Osteocyte (in vitro differentiated cells): Measurements from ENCODE around the gene DDX41. TPM values are rescaled to one million over a fixed set of nuclear protein-coding genes. Genes with fewer than 3 reads are reported as not detected.
A peak's percentile ranks its signal among the peaks of the same experiment; 100 is the strongest.

Source experiments
- DNase-seq: peaks from one replicate; pipeline ENCODE4 v3.0.0; 2021; ENCODE audit warnings: mixed read lengths; ENCODE audit not compliant: unreplicated experiment; ENCODE audit errors: extremely low spot score
- H3K27ac Mint-ChIP-seq: one replicate; pipeline ENCODE4 v1.8.0; 2021; ENCODE audit warnings: mild to moderate bottlenecking, mixed read lengths; ENCODE audit not compliant: unreplicated experiment
- H3K27me3 Mint-ChIP-seq: one replicate; pipeline ENCODE4 v1.8.0; 2021; ENCODE audit warnings: mixed read lengths; ENCODE audit not compliant: unreplicated experiment
- H3K36me3 Mint-ChIP-seq: one replicate; pipeline ENCODE4 v1.8.0; 2021; ENCODE audit warnings: mixed read lengths; ENCODE audit not compliant: unreplicated experiment
- H3K4me1 Mint-ChIP-seq: one replicate; pipeline ENCODE4 v1.8.0; 2021; ENCODE audit warnings: mixed read lengths; ENCODE audit not compliant: unreplicated experiment
- H3K4me3 Mint-ChIP-seq: one replicate; pipeline ENCODE4 v1.8.0; 2021; ENCODE audit warnings: mild to moderate bottlenecking, moderate library complexity, mixed read lengths; ENCODE audit not compliant: unreplicated experiment
- H3K9me3 Mint-ChIP-seq: one replicate; pipeline ENCODE4 v1.8.0; 2021; ENCODE audit warnings: mixed read lengths; ENCODE audit not compliant: unreplicated experiment
- total RNA-seq: library from RNA; stranded (reverse); gene quantifications from 2 replicates; pipeline ENCODE4 v1.2.1, GENCODE V29; 2021
- TF ChIP-seq, protein P1 (sequence below): fragments of 200-600 bp; sonication (generic); IDR thresholded peaks from 2 replicates; pipeline ENCODE4 v1.5.0; 2021; ENCODE audit warnings: antibody characterized with exemption, mild to moderate bottlenecking, moderate library complexity

The DDX41 gene
- total RNA-seq, 1 donor from 2014 or later, result 83.1 TPM

- no peaks in the 10 kb centered on the region for H3K27me3 Mint-ChIP-seq
- no peaks in the 10 kb centered on the region for H3K9me3 Mint-ChIP-seq
- H3K36me3 Mint-ChIP-seq, result no peaks in the 10 kb centered on the region
- TF ChIP-seq, protein P1, sequence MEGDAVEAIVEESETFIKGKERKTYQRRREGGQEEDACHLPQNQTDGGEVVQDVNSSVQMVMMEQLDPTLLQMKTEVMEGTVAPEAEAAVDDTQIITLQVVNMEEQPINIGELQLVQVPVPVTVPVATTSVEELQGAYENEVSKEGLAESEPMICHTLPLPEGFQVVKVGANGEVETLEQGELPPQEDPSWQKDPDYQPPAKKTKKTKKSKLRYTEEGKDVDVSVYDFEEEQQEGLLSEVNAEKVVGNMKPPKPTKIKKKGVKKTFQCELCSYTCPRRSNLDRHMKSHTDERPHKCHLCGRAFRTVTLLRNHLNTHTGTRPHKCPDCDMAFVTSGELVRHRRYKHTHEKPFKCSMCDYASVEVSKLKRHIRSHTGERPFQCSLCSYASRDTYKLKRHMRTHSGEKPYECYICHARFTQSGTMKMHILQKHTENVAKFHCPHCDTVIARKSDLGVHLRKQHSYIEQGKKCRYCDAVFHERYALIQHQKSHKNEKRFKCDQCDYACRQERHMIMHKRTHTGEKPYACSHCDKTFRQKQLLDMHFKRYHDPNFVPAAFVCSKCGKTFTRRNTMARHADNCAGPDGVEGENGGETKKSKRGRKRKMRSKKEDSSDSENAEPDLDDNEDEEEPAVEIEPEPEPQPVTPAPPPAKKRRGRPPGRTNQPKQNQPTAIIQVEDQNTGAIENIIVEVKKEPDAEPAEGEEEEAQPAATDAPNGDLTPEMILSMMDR, result no peak
- H3K4me1 Mint-ChIP-seq, result peaks cover 64% of the 10 kb centered on the region
- peak within 1 kb of the TSS; percentile 80 for H3K4me3 Mint-ChIP-seq
- H3K27ac Mint-ChIP-seq, result peak within 1 kb of the TSS; percentile 77
- DNase-seq, result no peak
These were observed 43.2 kb downstream of the DDX41 start, which contains the start of gene DBN1 for GRCh38 chr5:177473443-177474001. Gene DBN1, minus strand, starts transcription at chr5:177473634. Its CDS starts 113 bp downstream, at chr5:177473521.

DNA sequence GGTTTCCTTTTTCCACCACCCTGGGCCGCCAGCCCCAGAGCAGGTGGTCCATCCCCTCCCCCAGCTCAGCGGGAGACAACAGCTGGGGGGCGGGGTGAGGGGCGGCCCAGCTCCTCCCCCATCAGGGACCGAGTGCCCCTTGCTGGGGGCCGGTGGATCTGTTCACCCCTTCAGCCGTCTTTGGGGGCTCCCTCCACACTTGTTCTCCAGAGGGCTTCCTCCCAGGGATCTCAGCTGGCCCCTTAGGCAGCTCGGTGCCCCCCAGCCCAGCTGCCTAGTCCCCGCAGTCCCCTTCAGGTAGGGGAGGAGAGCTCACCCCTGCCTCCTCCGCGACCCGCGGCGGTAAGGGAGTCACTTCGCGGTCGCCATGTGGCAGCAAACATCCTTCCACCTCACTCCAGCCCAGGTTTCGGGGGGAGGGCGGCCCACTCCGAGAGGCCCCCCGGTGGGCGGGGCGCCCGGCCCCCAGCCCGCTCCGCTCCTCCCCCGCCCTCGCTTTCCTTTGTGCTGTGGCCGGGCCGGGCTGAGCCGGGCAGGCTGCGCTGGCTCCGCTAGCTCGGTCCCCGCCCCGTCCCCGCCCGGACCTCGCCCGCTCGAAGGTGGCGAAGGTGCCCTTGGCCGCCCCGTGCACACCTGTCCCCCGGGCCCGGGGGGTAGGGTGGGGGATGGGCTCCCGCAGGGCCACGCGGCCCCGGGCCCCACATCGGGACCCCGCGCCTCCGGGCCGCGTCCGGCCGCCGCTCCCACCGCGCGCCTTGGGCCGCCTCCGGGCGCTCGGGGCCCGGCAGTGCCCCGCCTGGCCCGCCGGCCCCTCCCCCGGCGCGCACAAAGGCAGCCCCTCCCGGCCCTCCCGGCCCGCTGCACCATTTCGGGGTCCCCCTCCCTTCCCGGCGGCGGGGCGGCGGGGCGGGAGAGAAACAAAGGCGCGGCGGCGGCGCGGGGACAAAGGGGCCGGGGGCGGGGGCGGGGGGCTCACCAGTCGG is 44.0 kb downstream of the DDX41 start:
- H3K27ac Mint-ChIP-seq, result peak overlapping the region; percentile 60
- peak overlapping the region; percentile 80 for H3K4me3 Mint-ChIP-seq
- H3K36me3 Mint-ChIP-seq, result no peaks in the 10 kb centered on the region
- no peak for DNase-seq
- H3K27me3 Mint-ChIP-seq, result no peaks in the 10 kb centered on the region
- TF ChIP-seq, protein P1, result no peak
- H3K9me3 Mint-ChIP-seq, result no peaks in the 10 kb centered on the region
- H3K4me1 Mint-ChIP-seq, result peaks cover 63% of the 10 kb centered on the region

DNA sequence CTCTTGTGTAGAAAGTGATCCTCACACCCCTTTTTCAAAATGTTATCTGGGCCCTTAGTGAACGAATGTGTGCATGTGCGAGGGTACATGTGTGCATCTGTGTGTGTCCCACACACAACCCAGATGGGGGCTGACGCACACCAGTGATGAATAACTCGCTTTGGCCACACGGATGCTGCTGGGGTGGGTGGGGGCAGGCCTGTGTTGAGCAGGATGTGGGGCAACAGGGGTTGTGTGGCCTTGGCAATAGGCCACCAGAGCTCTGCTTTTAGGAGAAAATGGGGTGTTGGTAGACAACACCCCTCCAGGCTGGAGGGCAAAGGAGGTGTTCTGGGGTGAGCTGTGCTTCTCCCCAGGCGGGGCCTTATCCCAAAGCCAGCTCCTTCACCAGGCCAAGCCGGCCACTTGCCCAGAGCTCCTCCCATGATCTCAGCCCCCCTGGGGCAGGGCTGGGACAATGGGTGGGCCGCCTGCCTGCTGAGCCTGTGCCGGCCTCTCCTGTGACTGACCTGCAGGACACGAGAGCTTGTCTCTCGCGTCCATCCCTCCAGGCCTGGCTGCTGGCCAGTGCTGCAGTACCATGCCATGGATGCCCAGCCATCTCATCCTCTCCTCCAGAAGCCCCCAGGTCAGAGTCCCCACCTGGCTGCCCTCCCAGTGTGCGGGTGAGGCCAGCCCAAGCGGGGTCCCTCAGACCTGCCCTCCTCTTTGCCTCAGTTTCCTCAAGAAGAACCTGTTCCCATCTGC is 45.0 kb downstream of the DDX41 start:
- no peaks in the 10 kb centered on the region for H3K27me3 Mint-ChIP-seq
- peaks cover 57% of the 10 kb centered on the region for H3K4me1 Mint-ChIP-seq
- H3K27ac Mint-ChIP-seq, result peak overlapping the region; percentile 60
- peaks cover 7% of the 10 kb centered on the region for H3K36me3 Mint-ChIP-seq
- TF ChIP-seq, protein P1, result no peak
- no peaks in the 10 kb centered on the region for H3K9me3 Mint-ChIP-seq
- peak overlapping the region; percentile 80 for H3K4me3 Mint-ChIP-seq
- no peak for DNase-seq

DNA sequence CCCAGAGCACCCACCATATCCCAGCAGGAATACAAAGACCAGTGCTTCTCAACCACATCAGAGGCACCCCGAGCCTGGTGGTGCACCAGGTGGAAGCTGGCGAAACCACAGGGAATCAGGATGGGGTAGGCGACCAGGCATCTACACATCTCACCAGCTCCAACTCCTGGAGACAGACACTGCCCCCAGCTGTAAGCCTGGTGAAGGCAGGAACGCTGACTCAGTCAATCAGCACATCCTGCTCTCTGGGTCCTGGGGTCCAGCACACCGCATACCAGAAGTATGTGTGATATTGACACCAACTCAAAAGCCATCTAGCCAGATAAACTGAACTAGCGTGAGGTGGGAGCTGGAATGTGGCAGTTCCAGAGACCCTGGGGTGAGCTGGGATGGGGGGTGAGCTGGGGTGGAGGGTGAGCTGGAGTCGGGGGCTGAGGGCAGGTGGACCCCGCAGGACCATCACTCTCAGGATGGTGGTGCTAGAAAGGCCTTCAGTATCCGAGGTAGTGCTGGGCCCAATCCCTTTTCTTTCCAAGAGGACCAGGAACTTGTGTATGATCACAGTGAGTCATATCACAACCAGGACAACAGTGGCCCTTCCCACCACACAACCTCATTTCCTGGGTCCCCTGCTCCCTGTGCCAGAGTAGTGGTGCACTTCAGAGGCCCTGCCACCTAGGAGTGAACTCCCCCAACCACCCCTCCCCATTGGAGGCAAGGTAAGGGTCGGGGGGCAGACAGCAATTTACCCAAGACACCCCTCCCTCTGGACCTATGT is 45.8 kb downstream of the DDX41 start:
- peak overlapping the region; percentile 80 for H3K4me3 Mint-ChIP-seq

More for the DNA sequence above, 45.8 kb downstream of the DDX41 start:
- DNase-seq, result no peak
- TF ChIP-seq, protein P1, result no peak
- Mint-ChIP-seq H3K36me3 (peaks cover 16% of the 10 kb centered on the region), H3K27me3 (no peaks in the 10 kb centered on the region), H3K27ac (no peak overlapping the region), H3K9me3 (peaks cover 2% of the 10 kb centered on the region), H3K4me1 (peaks cover 53% of the 10 kb centered on the region)
